HG02840 (cell line): ENCODE measurements around the gene APOE.
"Not testable (repeated sequence)": the region's sequence is repeated elsewhere in the genome, so short reads cannot be mapped to it uniquely, and the experiment has no call there.

Source experiments
- ATAC-seq: cut with Tn5 transposase; IDR thresholded peaks from one replicate; pipeline ENCODE4 v1.9.1; 2021; ENCODE audit warnings: mild to moderate bottlenecking, moderate library complexity, moderate number of reproducible peaks; ENCODE audit not compliant: unreplicated experiment, low FRiP score

APOE gene

DNA sequence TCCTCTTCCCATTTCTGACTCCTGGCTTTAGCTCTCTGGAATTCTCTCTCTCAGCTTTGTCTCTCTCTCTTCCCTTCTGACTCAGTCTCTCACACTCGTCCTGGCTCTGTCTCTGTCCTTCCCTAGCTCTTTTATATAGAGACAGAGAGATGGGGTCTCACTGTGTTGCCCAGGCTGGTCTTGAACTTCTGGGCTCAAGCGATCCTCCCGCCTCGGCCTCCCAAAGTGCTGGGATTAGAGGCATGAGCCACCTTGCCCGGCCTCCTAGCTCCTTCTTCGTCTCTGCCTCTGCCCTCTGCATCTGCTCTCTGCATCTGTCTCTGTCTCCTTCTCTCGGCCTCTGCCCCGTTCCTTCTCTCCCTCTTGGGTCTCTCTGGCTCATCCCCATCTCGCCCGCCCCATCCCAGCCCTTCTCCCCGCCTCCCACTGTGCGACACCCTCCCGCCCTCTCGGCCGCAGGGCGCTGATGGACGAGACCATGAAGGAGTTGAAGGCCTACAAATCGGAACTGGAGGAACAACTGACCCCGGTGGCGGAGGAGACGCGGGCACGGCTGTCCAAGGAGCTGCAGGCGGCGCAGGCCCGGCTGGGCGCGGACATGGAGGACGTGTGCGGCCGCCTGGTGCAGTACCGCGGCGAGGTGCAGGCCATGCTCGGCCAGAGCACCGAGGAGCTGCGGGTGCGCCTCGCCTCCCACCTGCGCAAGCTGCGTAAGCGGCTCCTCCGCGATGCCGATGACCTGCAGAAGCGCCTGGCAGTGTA, 2.7 kb downstream of the APOE start:
- ATAC-seq: no peak

DNA sequence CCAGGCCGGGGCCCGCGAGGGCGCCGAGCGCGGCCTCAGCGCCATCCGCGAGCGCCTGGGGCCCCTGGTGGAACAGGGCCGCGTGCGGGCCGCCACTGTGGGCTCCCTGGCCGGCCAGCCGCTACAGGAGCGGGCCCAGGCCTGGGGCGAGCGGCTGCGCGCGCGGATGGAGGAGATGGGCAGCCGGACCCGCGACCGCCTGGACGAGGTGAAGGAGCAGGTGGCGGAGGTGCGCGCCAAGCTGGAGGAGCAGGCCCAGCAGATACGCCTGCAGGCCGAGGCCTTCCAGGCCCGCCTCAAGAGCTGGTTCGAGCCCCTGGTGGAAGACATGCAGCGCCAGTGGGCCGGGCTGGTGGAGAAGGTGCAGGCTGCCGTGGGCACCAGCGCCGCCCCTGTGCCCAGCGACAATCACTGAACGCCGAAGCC, 3.3 kb downstream of the APOE start:
- no peak for ATAC-seq

DNA sequence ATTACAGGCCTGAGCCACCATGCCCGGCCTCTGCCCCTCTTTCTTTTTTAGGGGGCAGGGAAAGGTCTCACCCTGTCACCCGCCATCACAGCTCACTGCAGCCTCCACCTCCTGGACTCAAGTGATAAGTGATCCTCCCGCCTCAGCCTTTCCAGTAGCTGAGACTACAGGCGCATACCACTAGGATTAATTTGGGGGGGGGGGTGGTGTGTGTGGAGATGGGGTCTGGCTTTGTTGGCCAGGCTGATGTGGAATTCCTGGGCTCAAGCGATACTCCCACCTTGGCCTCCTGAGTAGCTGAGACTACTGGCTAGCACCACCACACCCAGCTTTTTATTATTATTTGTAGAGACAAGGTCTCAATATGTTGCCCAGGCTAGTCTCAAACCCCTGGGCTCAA, 4.2 kb downstream of the APOE start:
- ATAC-seq: no peak

GRCh38 chr19:44911896-44912295, 6.3 kb downstream of the APOE start:
- not testable (repeated sequence) for ATAC-seq

DNA sequence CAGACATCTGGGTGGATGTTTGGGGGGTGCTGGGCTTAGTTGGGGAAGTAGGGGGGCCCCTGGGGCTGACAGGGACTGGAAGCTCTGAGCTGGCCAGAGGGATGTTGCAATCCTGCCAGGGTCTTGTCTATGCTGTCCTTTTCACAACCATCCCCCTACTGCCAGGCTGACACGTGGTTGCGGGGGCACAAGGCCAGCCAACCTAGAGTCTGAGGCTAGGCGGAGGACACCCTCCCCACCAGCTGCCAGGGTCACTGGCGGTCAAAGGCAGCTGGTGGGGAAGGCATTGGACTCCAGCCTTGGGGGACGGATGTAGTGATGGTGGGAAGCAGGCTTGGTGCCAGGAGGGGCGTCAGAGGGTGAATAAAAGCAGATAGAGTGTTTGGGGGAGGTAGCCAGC, 7.3 kb downstream of the APOE start:
- ATAC-seq: no peak

DNA sequence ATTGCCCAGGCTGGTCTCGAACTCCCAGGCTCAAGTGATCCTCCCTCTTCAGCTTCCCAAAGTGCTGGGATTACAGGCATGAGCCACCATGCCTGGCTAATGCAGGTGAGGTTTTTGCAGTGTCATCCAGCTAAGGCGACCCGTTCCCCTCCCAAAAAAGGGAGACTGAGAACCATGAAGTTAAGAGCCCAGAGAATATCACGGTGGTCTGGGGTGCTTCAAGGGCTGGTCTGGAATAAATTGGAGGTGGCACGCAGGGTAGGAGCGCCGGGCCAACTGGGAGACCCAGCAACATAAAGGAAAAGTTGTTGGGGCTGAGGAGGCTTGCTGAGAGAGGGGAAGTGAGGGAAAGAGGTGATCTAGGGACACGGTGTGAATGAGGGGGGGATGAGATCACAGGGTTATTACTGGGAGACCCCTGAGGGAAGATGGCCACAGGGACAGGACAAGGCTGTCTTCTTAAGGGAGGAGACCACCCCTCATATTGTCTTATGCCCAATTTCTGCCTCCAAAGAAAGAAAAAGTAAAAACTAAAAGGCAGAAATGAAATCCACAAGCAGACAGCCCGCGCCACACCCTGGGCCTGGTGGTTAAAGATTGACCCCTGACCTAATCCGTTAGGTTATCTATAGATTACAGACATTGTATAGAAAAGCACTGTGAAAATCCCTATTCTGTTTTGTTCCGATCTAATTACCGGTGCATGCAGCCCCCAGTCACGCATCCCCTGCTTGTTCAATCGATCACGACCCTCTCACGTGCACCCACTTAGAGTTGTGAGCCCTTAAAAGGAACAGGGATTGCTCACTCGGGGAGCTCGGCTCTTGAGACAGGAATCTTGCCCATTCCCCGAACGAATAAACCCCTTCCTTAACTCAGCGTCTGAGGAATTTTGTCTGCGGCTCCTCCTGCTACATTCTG, 8.2 kb downstream of the APOE start:
- not testable (repeated sequence) for ATAC-seq

DNA sequence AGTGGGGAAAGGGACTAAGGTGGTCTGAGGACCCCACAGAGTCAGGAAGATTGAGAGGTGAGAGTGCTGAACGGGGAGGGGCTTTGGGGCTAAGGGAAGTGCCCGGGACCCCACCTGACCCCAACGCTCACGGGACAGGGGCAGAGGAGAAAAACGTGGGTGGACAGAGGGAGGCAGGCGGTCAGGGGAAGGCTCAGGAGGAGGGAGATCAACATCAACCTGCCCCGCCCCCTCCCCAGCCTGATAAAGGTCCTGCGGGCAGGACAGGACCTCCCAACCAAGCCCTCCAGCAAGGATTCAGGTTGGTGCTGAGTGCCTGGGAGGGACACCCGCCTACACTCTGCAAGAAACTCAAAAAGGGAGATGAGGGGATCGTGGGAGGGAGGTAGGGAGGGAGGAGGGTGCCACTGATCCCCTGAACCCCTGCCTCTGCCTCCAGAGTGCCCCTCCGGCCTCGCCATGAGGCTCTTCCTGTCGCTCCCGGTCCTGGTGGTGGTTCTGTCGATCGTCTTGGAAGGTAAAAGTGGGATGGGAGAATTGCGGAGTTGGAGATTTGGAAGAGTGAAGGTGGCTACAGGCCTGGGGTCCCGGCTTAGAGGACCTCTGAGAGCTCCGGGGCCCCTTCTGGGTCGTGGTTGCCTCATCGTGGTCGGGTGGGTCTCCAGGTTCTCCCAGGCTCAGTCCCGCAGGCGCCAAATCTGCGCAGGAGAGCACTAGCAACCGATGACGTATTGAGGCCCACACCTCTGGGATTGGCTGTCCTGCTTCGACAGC, 9.0 kb downstream of the APOE start, which contains the start of gene APOC1:
TSS of gene APOC1 (plus strand) at position 176 of the 774 bp plus-strand sequence. CDS start at position 460, 284 bp downstream.
- ATAC-seq: peak; percentile 90

GRCh38 chr19:44924243-44924725, 18.7 kb downstream of the APOE start:
- no peak for ATAC-seq

DNA sequence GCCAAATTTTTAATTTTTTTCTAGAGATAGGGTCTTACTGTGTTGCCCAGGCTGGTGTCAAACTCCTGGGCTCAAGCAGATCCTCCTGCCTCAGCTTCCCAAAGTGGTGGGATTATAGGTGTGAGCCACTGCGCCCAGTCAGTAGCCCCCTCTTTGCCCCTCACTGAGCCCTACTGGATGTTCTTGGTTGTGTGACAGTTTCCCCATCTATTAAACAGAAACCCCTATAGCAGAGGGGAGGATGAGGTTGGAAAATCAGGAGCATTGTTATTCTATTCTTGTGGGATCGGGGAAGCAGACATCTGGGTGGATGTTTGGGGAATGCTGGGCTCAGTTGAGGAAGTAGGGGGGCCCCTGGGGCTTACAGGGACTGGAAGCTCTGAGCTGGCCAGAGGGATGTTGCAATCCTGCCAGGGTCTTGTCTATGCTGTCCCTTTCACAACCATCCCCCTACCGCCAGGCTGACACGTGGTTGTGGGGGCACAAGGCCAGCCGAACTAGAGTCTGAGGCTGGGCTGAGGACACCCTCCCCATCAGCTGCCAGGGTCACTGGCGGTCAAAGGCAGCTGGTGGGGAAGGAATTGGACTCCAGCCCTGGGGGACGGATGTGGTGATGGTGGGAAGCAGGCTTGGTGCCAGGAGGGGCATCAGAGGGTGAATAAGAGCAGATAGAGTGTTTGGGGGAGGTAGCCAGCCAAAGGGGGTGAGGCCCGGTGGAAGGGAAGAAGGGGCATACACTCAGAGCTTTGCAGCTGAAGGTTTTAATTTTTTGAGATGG, 19.7 kb downstream of the APOE start:
- no peak for ATAC-seq

DNA sequence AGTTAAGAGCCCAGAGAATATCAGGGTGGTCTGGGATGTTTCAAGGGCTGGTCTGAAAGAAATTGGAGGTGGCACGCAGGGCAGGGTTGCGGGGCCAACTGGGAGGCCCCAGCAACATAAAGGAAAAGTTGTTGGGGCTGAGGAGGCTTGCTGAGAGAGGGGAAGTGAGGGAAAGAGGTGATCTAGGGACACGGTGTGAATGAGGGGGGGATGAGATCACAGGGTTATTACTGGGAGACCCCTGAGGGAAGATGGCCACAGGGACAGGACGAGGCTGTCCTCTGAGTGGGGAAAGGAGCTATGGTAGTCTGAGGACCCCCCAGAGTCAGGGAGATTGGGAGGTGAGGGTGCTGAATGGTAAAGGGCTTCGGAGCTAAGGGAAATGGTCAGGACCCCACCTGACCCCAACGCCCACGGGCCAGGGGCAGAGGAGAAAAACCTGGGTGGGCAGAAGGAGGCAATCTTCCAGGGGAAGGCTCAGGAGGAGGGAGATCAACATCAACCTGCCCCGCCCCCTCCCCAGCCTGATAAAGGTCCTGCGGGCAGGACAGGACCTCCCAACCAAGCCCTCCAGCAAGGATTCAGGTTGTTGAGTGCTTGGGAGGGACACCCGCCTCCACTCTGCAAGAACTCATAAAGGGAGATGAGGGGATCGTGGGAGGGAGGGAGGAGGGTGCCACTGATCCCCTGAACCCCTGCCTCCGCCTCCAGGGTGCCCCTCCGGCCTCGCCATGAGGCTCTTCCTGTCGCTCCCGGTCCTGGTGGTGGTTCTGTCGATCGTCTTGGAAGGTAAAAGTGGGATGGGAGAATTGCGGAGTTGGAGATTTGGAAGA, 20.9 kb downstream of the APOE start:
- not testable (repeated sequence) for ATAC-seq

DNA sequence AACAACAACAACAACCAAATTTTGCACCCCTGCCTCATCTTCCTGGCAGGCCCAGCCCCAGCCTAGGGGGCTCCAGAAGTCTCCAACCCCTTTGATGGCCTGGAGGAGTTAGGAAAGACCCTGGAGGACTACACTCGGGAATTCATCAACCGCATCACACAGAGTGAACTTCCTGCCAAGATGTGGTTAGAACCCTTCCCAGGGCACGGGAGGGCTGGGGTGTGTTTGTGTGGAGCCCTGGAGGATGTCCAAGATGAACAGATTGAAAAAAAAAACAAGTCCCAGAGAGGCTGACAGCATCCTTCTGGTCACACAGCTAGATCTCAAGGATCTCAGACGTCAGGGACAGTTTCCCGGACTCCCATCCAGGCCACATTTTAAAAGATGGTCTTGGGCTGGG, 22.1 kb downstream of the APOE start:
- no peak for ATAC-seq

- ATAC-seq: no peak
Observed at GRCh38 chr19:44930088-44930487, 24.5 kb downstream of the APOE start.

- ATAC-seq: no peak
Observed at GRCh38 chr19:44931541-44931940, 25.9 kb downstream of the APOE start.

DNA sequence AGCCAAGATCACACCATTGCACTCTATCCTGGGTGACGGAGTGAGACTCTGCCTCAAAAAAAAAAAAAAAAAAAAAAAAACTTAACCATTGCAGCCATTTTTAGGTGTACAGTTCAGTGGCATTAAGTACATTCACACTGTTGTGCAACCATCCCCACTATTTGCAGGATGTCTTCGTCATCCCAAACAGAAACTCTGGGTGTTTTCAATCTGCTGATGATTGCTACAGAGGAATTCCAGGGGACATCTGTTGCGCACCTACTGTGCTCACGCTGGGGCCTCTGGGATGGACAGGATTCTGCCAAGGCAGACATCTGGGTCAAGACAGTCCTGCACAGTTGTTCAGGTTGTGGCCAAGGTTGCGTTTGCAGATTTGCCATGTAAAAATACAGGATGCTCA, 34.1 kb downstream of the APOE start:
- ATAC-seq: no peak

DNA sequence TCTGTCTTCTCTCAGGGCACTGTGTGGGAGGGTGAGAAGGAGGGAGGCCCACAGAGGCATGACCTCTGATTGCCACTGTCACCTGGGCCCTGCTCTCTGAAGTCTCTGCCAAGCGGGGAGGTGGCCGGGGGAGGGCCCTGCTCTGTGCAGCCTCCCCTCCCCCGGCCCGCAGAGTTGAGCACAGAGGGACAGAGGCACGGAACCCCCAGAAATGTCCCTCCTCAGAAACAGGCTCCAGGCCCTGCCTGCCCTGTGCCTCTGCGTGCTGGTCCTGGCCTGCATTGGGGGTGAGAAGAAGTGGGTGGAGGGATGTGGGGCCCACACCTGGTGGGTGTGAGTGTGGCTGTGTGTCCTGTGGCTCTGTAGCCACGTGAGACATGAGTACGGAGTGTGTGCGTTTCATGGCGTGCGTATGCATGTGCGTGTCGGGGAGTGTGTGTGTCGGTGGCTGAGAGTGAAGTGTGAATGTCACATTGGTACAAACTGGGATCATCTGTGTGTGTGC, 36.5 kb downstream of the APOE start, which contains the start of gene APOC4:
TSS of gene APOC4 (plus strand) at position 171 of the 505 bp plus-strand sequence. CDS start at position 212, 41 bp downstream.
- no peak for ATAC-seq

- peak; percentile 65 for ATAC-seq
Observed at GRCh38 chr19:44943801-44944249, 38.2 kb downstream of the APOE start.

DNA sequence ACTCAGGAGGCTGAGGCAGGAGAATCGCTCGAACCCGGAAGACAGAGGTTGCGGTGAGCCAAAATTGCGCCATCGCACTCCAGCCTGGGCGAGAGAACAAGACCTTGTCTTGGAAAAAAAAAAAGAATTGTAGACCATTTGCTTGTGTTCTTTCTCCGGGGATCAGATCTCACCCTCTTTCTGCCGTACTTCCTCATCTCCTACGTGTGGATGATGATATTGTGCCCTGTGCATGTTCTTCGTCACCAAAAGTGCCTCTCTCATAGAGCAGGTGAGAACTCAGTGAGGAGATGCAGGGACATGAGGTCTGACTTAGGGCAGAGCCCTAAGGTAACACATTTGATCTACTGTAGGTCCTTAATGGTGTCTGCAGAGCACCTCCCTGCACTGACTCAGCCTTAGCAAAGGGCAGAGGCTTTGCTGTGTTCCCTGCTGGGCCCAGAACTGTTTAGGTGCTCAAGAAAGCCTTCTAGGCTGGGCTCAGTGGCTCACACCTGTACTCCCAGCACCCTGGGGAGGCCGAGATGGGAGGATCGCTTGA, 41.5 kb downstream of the APOE start:
- no peak for ATAC-seq

GRCh38 chr19:44948237-44948636, 42.6 kb downstream of the APOE start:
- ATAC-seq: no peak
